ENCODE results near the gene SPATA31C2. TPM values are rescaled to one million over a fixed set of nuclear protein-coding genes. Genes with fewer than 3 reads are reported as not detected.
"Not testable (repeated sequence)": the region's sequence is repeated elsewhere in the genome, so short reads cannot be mapped to it uniquely, and the experiment has no call there.

The SPATA31C2 gene
- total and polyA plus RNA-seq, 5 donors, result not detected

GRCh38 chr9:88173378-88173999, 35.2 kb upstream of the SPATA31C2 start:
- 67% methylated on average over 10 of the region's 10 CpGs for WGBS
- ATAC-seq (peak in 1 of 2 donors; percentile 55), DNase-seq (peak; percentile 28 to 78 (median 65))
- Histone ChIP-seq H3K4me1 (ENCODE audit: control insufficient read depth, insufficient read depth, low read length) (no peaks in the 10 kb centered on the region), H3K4me3 (ENCODE audit: low read length) (no peak overlapping the region), H3K27me3 (ENCODE audit: control insufficient read depth, insufficient read depth) (no peaks in the 10 kb centered on the region), H3K27ac (ENCODE audit: low read length) (no peak overlapping the region), H3K9me3 (ENCODE audit: control insufficient read depth, low read length) (no peaks in the 10 kb centered on the region)
- intact Hi-C loops (cut with DNase I), result loop anchor here in 1 of 4 donors (10.0 kb wide), 1 partner anchor 401 kb away; no protein-coding TSS in a partner anchor

- Histone ChIP-seq H3K27ac (ENCODE audit: low read length) (no peak overlapping the region), H3K27me3 (ENCODE audit: control insufficient read depth, insufficient read depth) (no peaks in the 10 kb centered on the region), H3K4me1 (ENCODE audit: control insufficient read depth, insufficient read depth, low read length) (no peaks in the 10 kb centered on the region), H3K9me3 (ENCODE audit: control insufficient read depth, low read length) (no peaks in the 10 kb centered on the region), H3K4me3 (ENCODE audit: low read length) (no peak overlapping the region)
- intact Hi-C loops (cut with DNase I), result loop anchor here in 1 of 4 donors (10.0 kb wide), 1 partner anchor 405 kb away; no protein-coding TSS in a partner anchor
- no peak for ATAC-seq
- no peak for DNase-seq
These were observed 31.4 kb upstream of the SPATA31C2 start for GRCh38 chr9:88169700-88170099.

GRCh38 chr9:88168564-88168963, 30.3 kb upstream of the SPATA31C2 start:
- intact Hi-C loops (cut with DNase I), result no loop called here
- Histone ChIP-seq H3K4me3 (ENCODE audit: low read length) (no peak overlapping the region), H3K27me3 (ENCODE audit: control insufficient read depth, insufficient read depth) (no peaks in the 10 kb centered on the region), H3K9me3 (ENCODE audit: control insufficient read depth, low read length) (no peaks in the 10 kb centered on the region), H3K27ac (ENCODE audit: low read length) (no peak overlapping the region), H3K4me1 (ENCODE audit: control insufficient read depth, insufficient read depth, low read length) (no peaks in the 10 kb centered on the region)
- ATAC-seq (no peak), DNase-seq (no peak)
- WGBS, result 56% methylated on average over 3 of the region's 3 CpGs

GRCh38 chr9:88166660-88167059, 28.4 kb upstream of the SPATA31C2 start:
- intact Hi-C loops (cut with DNase I), result no loop called here
- 82% methylated on average over 1 of the region's 1 CpG for WGBS

DNA sequence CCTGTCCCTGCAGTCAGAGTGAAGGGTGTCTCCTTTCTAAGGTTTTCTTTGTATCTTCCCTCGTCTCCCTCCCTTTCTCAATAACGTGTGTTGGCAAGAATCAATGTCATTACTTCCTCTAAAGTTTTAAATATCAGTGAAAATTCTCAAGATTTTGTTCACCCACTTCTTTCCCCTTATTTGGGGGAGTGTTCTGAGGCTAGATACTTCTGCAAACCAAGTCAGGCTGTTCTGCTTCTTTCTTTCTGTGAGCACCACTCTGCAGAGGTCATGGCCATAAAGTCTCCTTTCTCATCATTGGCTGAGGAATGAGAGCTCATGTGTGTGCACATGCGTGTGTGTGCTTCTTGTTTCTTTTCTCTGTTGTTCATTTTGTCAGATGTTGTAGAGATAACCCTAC, 26.6 kb upstream of the SPATA31C2 start:
- 65% methylated on average over 3 of the region's 3 CpGs for WGBS
- no peak overlapping the region for H3K27ac ChIP-seq (ENCODE audit: low read length)

More at GRCh38 chr9:88166660-88167059, 28.4 kb upstream of the SPATA31C2 start:
- H3K27me3 ChIP-seq (ENCODE audit: control insufficient read depth, insufficient read depth), result no peaks in the 10 kb centered on the region
- no peaks in the 10 kb centered on the region for H3K9me3 ChIP-seq (ENCODE audit: control insufficient read depth, low read length)
- DNase-seq (no peak), ATAC-seq (no peak)
- no peaks in the 10 kb centered on the region for H3K4me1 ChIP-seq (ENCODE audit: control insufficient read depth, insufficient read depth, low read length)
- H3K27ac ChIP-seq (ENCODE audit: low read length), result no peak overlapping the region
- H3K4me3 ChIP-seq (ENCODE audit: low read length), result no peak overlapping the region

DNA sequence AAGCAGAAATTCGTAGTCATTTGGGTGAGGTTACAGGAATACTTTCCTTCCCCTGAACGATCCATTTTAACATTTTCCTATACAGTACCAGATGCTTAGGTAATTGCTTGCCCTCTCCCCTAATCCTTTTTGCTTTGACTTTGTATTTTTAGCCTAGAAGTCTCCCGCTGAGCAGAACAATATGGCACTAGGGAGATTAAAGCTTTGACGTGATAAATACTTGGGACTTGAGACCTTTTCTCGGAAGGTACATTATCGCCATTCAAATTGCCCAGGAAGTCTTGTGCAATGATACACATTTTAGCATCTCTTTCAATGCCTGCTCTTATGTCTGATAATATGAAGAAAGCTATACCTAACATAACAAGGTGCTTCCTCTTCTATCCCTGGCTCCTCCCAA, 22.9 kb upstream of the SPATA31C2 start:
- ATAC-seq (no peak), DNase-seq (no peak)
- Histone ChIP-seq H3K4me3 (ENCODE audit: low read length) (no peak overlapping the region), H3K27me3 (ENCODE audit: control insufficient read depth, insufficient read depth) (no peaks in the 10 kb centered on the region), H3K27ac (ENCODE audit: low read length) (no peak overlapping the region), H3K9me3 (ENCODE audit: control insufficient read depth, low read length) (no peaks in the 10 kb centered on the region), H3K4me1 (ENCODE audit: control insufficient read depth, insufficient read depth, low read length) (no peaks in the 10 kb centered on the region)
- WGBS, result 65% methylated on average over 6 of the region's 6 CpGs
- intact Hi-C loops (cut with DNase I), result no loop called here

More for the DNA sequence above, 26.6 kb upstream of the SPATA31C2 start:
- Histone ChIP-seq H3K4me3 (ENCODE audit: low read length) (no peak overlapping the region), H3K27me3 (ENCODE audit: control insufficient read depth, insufficient read depth) (no peaks in the 10 kb centered on the region), H3K4me1 (ENCODE audit: control insufficient read depth, insufficient read depth, low read length) (no peaks in the 10 kb centered on the region), H3K9me3 (ENCODE audit: control insufficient read depth, low read length) (no peaks in the 10 kb centered on the region)
- no peak for DNase-seq
- no peak for ATAC-seq
- intact Hi-C loops (cut with DNase I), result no loop called here

- no peaks in the 10 kb centered on the region for H3K4me1 ChIP-seq (ENCODE audit: control insufficient read depth, insufficient read depth, low read length)
- H3K9me3 ChIP-seq (ENCODE audit: control insufficient read depth, low read length), result no peaks in the 10 kb centered on the region
- intact Hi-C loops (cut with DNase I), result no loop called here
- no peak for DNase-seq
- H3K4me3 ChIP-seq (ENCODE audit: low read length), result no peak overlapping the region
- H3K27me3 ChIP-seq (ENCODE audit: control insufficient read depth, insufficient read depth), result no peaks in the 10 kb centered on the region
- H3K27ac ChIP-seq (ENCODE audit: low read length), result no peak overlapping the region
- WGBS, result 87% methylated on average over 6 of the region's 6 CpGs
- ATAC-seq, result no peak
These were observed 5.8 kb upstream of the SPATA31C2 start for GRCh38 chr9:88143957-88144625.

GRCh38 chr9:88143179-88143578, 4.9 kb upstream of the SPATA31C2 start:
- Histone ChIP-seq H3K27me3 (ENCODE audit: control insufficient read depth, insufficient read depth) (no peaks in the 10 kb centered on the region), H3K4me3 (ENCODE audit: low read length) (no peak overlapping the region), H3K4me1 (ENCODE audit: control insufficient read depth, insufficient read depth, low read length) (no peaks in the 10 kb centered on the region), H3K27ac (ENCODE audit: low read length) (no peak overlapping the region), H3K9me3 (ENCODE audit: control insufficient read depth, low read length) (no peaks in the 10 kb centered on the region)
- intact Hi-C loops (cut with DNase I), result no loop called here
- ATAC-seq, result no peak
- no peak for DNase-seq
- 78% methylated on average over 3 of the region's 3 CpGs for WGBS

- H3K9me3 ChIP-seq (ENCODE audit: control insufficient read depth, low read length); ATAC-seq; H3K4me3 ChIP-seq (ENCODE audit: low read length); intact Hi-C loops (cut with DNase I); H3K27me3 ChIP-seq (ENCODE audit: control insufficient read depth, insufficient read depth); DNase-seq; H3K27ac ChIP-seq (ENCODE audit: low read length); H3K4me1 ChIP-seq (ENCODE audit: control insufficient read depth, insufficient read depth, low read length): not testable (repeated sequence)
- 30% methylated on average over 12 of the region's 12 CpGs for WGBS
These were observed 4.7 kb downstream of the SPATA31C2 start for GRCh38 chr9:88133552-88133951.

DNA sequence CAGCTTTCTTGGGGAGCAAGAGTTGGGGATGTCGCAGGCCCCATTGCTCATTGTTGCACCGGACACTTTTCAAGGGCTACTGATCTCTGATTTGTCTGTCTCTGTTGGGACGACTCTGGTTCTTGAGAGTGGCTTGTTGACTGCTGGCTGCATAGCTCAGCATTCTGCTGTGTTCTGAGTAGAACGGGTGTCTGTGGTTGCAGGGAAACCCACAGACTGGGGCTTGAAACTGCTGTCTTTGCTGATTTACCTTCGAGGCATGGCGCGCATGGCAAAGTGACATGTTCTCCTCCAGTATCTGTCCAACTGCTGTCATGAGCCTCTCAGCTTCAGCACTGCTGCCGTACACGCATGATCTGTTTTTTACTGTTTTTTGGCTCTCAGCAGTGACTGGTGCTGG, 8.7 kb downstream of the SPATA31C2 start:
- H3K9me3 ChIP-seq (ENCODE audit: control insufficient read depth, low read length); ATAC-seq; H3K4me1 ChIP-seq (ENCODE audit: control insufficient read depth, insufficient read depth, low read length); H3K27ac ChIP-seq (ENCODE audit: low read length); H3K4me3 ChIP-seq (ENCODE audit: low read length); intact Hi-C loops (cut with DNase I); DNase-seq; H3K27me3 ChIP-seq (ENCODE audit: control insufficient read depth, insufficient read depth): not testable (repeated sequence)
- WGBS, result 61% methylated on average over 9 of the region's 9 CpGs

DNA sequence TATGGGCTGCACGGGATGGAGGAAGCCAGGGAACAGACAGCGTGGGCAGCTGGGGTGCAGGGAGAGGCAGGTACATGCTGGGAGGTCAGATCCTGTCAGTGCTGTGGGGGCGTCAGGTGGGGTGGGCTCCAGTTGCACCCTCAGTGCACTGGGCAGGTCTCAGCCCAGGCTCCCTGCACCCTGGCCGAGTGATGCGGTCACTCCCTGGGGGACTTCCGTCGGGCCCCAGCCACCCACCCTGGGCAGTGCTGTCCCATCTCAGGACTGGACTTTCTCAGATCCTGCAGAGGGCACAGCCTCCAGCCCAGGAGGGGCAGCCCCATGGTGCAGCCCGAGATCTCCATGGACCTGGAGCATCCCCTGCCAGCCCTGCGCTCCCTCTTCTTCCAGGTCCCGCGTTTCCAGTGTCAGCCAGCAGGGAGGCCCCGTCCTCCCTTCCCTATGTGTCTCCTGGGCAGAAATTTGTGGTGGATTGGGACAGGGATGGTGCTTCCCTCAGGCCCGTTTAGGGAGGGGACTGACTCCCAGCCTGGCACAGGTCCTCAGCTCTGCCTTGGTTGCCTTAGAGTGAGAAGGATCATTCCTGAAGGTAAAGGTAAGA, 10.5 kb downstream of the SPATA31C2 start:
- H3K27me3 ChIP-seq (ENCODE audit: control insufficient read depth, insufficient read depth); ATAC-seq; H3K27ac ChIP-seq (ENCODE audit: low read length); intact Hi-C loops (cut with DNase I); H3K9me3 ChIP-seq (ENCODE audit: control insufficient read depth, low read length); DNase-seq; H3K4me3 ChIP-seq (ENCODE audit: low read length); H3K4me1 ChIP-seq (ENCODE audit: control insufficient read depth, insufficient read depth, low read length): not testable (repeated sequence)
- 92% methylated on average over 12 of the region's 13 CpGs for WGBS

All from right cardiac atrium (tissue), 5 donors.